GM23338 (cell line): ENCODE measurements around the gene PPP1R3F. TPM values are rescaled to one million over a fixed set of nuclear protein-coding genes. Genes with fewer than 3 reads are reported as not detected.

Experiments
- ATAC-seq: fragments of 200-7000 bp; cut with Tn5 transposase; 3 replicates; pipeline ENCODE4 v1.9.1; 2020
- DNase-seq: peaks from one replicate; pipeline ENCODE4 v3.0.0-alpha.2; 2015; ENCODE audit warnings: low spot score
- H2AFZ ChIP-seq: fragments of 200-600 bp; sonication (generic); 2 replicates; pipeline ENCODE4 v1.8.0; 2016; ENCODE audit warnings: antibody characterized with exemption, mild to moderate bottlenecking, moderate library complexity
- H3F3A ChIP-seq: fragments of 200-600 bp; sonication (generic); replicated peaks from 2 replicates; pipeline ENCODE4 v1.8.0; 2017; ENCODE audit warnings: antibody characterized with exemption, mixed run types, low read depth
- H3K27ac ChIP-seq: fragments of 200-600 bp; sonication (generic); 2 replicates; pipeline ENCODE4 v1.6.1; 2016; ENCODE audit warnings: low read depth
- H3K27me3 ChIP-seq: fragments of 200-600 bp; sonication (generic); 2 replicates; pipeline ENCODE4 v1.8.0; 2016; ENCODE audit warnings: mild to moderate bottlenecking, mixed run types, moderate library complexity; ENCODE audit not compliant: insufficient read depth
- H3K36me3 ChIP-seq: fragments of 200-600 bp; sonication (generic); 2 replicates; pipeline ENCODE4 v1.8.0; 2016; ENCODE audit warnings: mild to moderate bottlenecking; ENCODE audit not compliant: insufficient read depth
- H3K4me1 ChIP-seq: fragments of 200-600 bp; sonication (generic); 2 replicates; pipeline ENCODE4 v1.8.0; 2016; ENCODE audit warnings: mild to moderate bottlenecking, moderate library complexity; ENCODE audit not compliant: insufficient read depth
- H3K4me2 ChIP-seq: fragments of 200-600 bp; sonication (generic); 2 replicates; pipeline ENCODE4 v1.7.1; 2017; ENCODE audit warnings: mixed run types
- H3K4me3 ChIP-seq: fragments of 200-600 bp; sonication (generic); 2 replicates; pipeline ENCODE4 v1.6.1; 2016; ENCODE audit warnings: mixed run types
- H3K79me2 ChIP-seq: fragments of 200-600 bp; sonication (generic); replicated peaks from 2 replicates; pipeline ENCODE4 v1.8.0; 2017; ENCODE audit warnings: mild to moderate bottlenecking; ENCODE audit not compliant: insufficient read depth
- H3K9me2 ChIP-seq: fragments of 200-600 bp; sonication (generic); 2 replicates; pipeline ENCODE4 v1.8.0; 2017; ENCODE audit not compliant: insufficient read depth
- H4K20me1 ChIP-seq: fragments of 200-600 bp; sonication (generic); replicated peaks from 2 replicates; pipeline ENCODE4 v1.8.0; 2017; ENCODE audit warnings: mild to moderate bottlenecking; ENCODE audit not compliant: insufficient read depth
- H3K27ac Mint-ChIP-seq: 2 replicates; pipeline ENCODE4 v1.8.0; 2020; ENCODE audit warnings: inconsistent platforms, mild to moderate bottlenecking, moderate library complexity, mixed read lengths
- H3K27me3 Mint-ChIP-seq: 3 replicates; pipeline ENCODE4 v1.8.0; 2022; ENCODE audit warnings: low read depth, mild to moderate bottlenecking, moderate library complexity, mixed read lengths, inconsistent platforms; ENCODE audit not compliant: insufficient read depth, poor library complexity
- H3K36me3 Mint-ChIP-seq: 3 replicates; pipeline ENCODE4 v1.8.0; 2021; ENCODE audit warnings: low read depth, mild to moderate bottlenecking, inconsistent platforms, moderate library complexity, mixed read lengths
- H3K4me1 Mint-ChIP-seq: 3 replicates; pipeline ENCODE4 v1.8.0; 2020; ENCODE audit warnings: mild to moderate bottlenecking, inconsistent platforms, mixed read lengths
- H3K4me3 Mint-ChIP-seq: 3 replicates; pipeline ENCODE4 v1.8.0; 2021; ENCODE audit warnings: moderate library complexity, mild to moderate bottlenecking, inconsistent platforms, mixed read lengths
- H3K9me3 Mint-ChIP-seq: 3 replicates; pipeline ENCODE4 v1.8.0; 2020; ENCODE audit warnings: moderate library complexity, mild to moderate bottlenecking, inconsistent platforms, mixed read lengths
- EZH2phosphoT487 ChIP-seq: fragments of 200-600 bp; sonication (generic); IDR thresholded peaks from one replicate; pipeline ENCODE4 v1.8.1; 2018; ENCODE audit warnings: antibody characterized with exemption; ENCODE audit not compliant: unreplicated experiment
- JUNB ChIP-seq: IDR thresholded peaks from one replicate; pipeline ENCODE4 v1.6.1; 2016; ENCODE audit warnings: antibody characterized with exemption; ENCODE audit not compliant: unreplicated experiment
- NANOG ChIP-seq: IDR thresholded peaks from 2 replicates; pipeline ENCODE4 v1.6.1; 2016; ENCODE audit warnings: antibody characterized with exemption, borderline replicate concordance
- POLR2AphosphoS5 ChIP-seq: IDR thresholded peaks from 2 replicates; pipeline ENCODE4 v1.6.1; 2016; ENCODE audit warnings: antibody characterized with exemption, low read depth
- STAT1 ChIP-seq: IDR thresholded peaks from one replicate; pipeline ENCODE4 v1.6.1; 2016; ENCODE audit warnings: antibody characterized with exemption; ENCODE audit not compliant: unreplicated experiment
- ZNF114 ChIP-seq: fragments of 250-450 bp; sonication (Bioruptor Pico); IDR thresholded peaks from 2 replicates; pipeline ENCODE4 v1.5.0; 2020; ENCODE audit warnings: mild to moderate bottlenecking, moderate library complexity
- ZNF331 ChIP-seq: fragments of 250-450 bp; sonication (Bioruptor Pico); IDR thresholded peaks from 2 replicates; pipeline ENCODE4 v1.5.0; 2020; ENCODE audit warnings: low read depth, mild to moderate bottlenecking, moderate library complexity
- polyA plus RNA-seq: library from polyadenylated mRNA; unstranded; fragments of >200 nt; fragmentation: Nextera tagmentation; extraction: Ambion mirVana; gene quantifications from 2 replicates; pipeline ENCODE4 v1.2.1, GENCODE V29; 2016
- total RNA-seq: library from RNA; depleted of rRNA; stranded (reverse); fragments of >200 nt; shearing (Covaris generic); gene quantifications from 2 replicates; pipeline ENCODE4 v1.2.3, GENCODE V29; 2014
- TF ChIP-seq, protein P1 (sequence below): IDR thresholded peaks from one replicate; pipeline ENCODE4 v1.6.1; 2018; ENCODE audit warnings: antibody characterized with exemption; ENCODE audit not compliant: unreplicated experiment
- TF ChIP-seq, protein P2 (sequence below): fragments of 250-450 bp; sonication (Bioruptor Pico); IDR thresholded peaks from 2 replicates; pipeline ENCODE4 v1.5.0; 2020; ENCODE audit warnings: mild to moderate bottlenecking, moderate library complexity

Gene PPP1R3F
- total and polyA plus RNA-seq, 2 experiments from 2014 or later = 3.1 to 11.3 TPM

DNA sequence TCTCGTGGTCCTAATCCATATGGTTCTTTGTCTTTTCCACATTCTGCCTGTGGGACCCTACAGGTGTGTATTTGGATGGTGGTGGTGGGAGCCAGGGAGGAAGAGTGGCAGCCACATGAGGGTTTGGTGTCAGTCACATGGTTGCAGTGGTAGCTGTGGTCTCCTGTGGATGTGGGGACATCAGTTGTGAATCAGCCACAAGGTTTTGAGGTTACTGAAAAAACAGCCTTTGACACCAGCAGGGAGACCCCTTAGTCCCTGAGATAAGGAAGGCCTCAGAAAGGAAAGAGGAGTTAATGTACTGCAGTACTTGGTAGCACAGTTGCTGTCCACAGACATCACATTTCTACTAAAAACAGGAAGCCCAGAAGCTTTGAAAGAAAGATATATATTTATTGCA, 18.1 kb downstream of the PPP1R3F start (continued):
- no peak for TF ChIP-seq STAT1
- TF ChIP-seq EZH2phosphoT487 = no peak
- TF ChIP-seq JUNB = no peak
- no peak for TF ChIP-seq NANOG

DNA sequence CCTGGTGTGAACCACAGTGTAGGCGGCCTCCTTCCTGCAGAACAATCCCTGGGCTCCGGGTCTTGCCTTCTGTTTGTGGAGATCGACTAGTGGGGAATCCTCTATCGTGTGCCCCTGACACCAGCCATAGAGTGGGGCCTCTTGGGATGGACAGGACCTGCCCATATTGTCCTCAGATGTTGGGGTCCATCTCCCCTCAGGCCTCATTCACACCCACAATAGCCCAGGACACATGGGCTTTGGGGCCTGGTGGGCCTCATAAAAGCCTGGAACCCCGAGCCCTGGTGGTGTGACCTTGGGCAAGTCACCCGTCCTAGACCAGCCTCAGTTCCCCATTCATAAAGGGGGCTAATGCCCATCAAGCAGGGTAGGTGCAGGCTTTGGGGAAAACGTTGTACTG, 20.6 kb downstream of the PPP1R3F start:
- Histone ChIP-seq H3K9me2 (no peaks in the 10 kb centered on the region), H3K36me3 (no peaks in the 10 kb centered on the region), H3K4me2 (no peak overlapping the region), H3K27ac (no peak overlapping the region), H4K20me1 (no peaks in the 10 kb centered on the region), H2AFZ (no peak overlapping the region), H3K4me1 (no peaks in the 10 kb centered on the region), H3K79me2 (no peaks in the 10 kb centered on the region), H3K27me3 (no peaks in the 10 kb centered on the region), H3K4me3 (no peak overlapping the region), H3F3A (no peaks in the 10 kb centered on the region)
- DNase-seq (no peak), ATAC-seq (no peak)
- no peaks in the 10 kb centered on the region for H3K9me3 Mint-ChIP-seq
- no peak overlapping the region for H3K4me3 Mint-ChIP-seq
- H3K27me3 Mint-ChIP-seq = peaks cover 5% of the 10 kb centered on the region
- H3K27ac Mint-ChIP-seq = no peak overlapping the region
- TF ChIP-seq JUNB = no peak
- TF ChIP-seq, protein P1, sequence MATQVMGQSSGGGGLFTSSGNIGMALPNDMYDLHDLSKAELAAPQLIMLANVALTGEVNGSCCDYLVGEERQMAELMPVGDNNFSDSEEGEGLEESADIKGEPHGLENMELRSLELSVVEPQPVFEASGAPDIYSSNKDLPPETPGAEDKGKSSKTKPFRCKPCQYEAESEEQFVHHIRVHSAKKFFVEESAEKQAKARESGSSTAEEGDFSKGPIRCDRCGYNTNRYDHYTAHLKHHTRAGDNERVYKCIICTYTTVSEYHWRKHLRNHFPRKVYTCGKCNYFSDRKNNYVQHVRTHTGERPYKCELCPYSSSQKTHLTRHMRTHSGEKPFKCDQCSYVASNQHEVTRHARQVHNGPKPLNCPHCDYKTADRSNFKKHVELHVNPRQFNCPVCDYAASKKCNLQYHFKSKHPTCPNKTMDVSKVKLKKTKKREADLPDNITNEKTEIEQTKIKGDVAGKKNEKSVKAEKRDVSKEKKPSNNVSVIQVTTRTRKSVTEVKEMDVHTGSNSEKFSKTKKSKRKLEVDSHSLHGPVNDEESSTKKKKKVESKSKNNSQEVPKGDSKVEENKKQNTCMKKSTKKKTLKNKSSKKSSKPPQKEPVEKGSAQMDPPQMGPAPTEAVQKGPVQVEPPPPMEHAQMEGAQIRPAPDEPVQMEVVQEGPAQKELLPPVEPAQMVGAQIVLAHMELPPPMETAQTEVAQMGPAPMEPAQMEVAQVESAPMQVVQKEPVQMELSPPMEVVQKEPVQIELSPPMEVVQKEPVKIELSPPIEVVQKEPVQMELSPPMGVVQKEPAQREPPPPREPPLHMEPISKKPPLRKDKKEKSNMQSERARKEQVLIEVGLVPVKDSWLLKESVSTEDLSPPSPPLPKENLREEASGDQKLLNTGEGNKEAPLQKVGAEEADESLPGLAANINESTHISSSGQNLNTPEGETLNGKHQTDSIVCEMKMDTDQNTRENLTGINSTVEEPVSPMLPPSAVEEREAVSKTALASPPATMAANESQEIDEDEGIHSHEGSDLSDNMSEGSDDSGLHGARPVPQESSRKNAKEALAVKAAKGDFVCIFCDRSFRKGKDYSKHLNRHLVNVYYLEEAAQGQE = no peak
- TF ChIP-seq STAT1 = no peak
- no peak for TF ChIP-seq ZNF114
- no peak for TF ChIP-seq ZNF331 (CRISPR knock-in tag)
- TF ChIP-seq, protein P2, sequence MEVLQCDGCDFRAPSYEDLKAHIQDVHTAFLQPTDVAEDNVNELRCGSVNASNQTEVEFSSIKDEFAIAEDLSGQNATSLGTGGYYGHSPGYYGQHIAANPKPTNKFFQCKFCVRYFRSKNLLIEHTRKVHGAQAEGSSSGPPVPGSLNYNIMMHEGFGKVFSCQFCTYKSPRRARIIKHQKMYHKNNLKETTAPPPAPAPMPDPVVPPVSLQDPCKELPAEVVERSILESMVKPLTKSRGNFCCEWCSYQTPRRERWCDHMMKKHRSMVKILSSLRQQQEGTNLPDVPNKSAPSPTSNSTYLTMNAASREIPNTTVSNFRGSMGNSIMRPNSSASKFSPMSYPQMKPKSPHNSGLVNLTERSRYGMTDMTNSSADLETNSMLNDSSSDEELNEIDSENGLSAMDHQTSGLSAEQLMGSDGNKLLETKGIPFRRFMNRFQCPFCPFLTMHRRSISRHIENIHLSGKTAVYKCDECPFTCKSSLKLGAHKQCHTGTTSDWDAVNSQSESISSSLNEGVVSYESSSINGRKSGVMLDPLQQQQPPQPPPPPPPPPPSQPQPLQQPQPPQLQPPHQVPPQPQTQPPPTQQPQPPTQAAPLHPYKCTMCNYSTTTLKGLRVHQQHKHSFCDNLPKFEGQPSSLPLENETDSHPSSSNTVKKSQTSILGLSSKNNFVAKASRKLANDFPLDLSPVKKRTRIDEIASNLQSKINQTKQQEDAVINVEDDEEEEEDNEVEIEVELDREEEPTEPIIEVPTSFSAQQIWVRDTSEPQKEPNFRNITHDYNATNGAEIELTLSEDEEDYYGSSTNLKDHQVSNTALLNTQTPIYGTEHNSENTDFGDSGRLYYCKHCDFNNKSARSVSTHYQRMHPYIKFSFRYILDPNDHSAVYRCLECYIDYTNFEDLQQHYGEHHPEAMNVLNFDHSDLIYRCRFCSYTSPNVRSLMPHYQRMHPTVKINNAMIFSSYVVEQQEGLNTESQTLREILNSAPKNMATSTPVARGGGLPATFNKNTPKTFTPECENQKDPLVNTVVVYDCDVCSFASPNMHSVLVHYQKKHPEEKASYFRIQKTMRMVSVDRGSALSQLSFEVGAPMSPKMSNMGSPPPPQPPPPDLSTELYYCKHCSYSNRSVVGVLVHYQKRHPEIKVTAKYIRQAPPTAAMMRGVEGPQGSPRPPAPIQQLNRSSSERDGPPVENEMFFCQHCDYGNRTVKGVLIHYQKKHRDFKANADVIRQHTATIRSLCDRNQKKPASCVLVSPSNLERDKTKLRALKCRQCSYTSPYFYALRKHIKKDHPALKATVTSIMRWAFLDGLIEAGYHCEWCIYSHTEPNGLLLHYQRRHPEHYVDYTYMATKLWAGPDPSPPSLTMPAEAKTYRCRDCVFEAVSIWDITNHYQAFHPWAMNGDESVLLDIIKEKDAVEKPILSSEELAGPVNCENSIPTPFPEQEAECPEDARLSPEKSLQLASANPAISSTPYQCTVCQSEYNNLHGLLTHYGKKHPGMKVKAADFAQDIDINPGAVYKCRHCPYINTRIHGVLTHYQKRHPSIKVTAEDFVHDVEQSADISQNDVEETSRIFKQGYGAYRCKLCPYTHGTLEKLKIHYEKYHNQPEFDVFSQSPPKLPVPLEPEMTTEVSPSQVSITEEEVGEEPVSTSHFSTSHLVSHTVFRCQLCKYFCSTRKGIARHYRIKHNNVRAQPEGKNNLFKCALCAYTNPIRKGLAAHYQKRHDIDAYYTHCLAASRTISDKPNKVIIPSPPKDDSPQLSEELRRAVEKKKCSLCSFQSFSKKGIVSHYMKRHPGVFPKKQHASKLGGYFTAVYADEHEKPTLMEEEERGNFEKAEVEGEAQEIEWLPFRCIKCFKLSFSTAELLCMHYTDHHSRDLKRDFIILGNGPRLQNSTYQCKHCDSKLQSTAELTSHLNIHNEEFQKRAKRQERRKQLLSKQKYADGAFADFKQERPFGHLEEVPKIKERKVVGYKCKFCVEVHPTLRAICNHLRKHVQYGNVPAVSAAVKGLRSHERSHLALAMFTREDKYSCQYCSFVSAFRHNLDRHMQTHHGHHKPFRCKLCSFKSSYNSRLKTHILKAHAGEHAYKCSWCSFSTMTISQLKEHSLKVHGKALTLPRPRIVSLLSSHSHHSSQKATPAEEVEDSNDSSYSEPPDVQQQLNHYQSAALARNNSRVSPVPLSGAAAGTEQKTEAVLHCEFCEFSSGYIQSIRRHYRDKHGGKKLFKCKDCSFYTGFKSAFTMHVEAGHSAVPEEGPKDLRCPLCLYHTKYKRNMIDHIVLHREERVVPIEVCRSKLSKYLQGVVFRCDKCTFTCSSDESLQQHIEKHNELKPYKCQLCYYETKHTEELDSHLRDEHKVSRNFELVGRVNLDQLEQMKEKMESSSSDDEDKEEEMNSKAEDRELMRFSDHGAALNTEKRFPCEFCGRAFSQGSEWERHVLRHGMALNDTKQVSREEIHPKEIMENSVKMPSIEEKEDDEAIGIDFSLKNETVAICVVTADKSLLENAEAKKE (CRISPR knock-in tag) = no peak
- TF ChIP-seq POLR2AphosphoS5 = no peak
- peaks cover 5% of the 10 kb centered on the region; the same call in 2 of the 3 replicates for H3K4me1 Mint-ChIP-seq
- no peaks in the 10 kb centered on the region; the same call in 2 of the 3 replicates for H3K36me3 Mint-ChIP-seq
